Measurements from ENCODE around the gene FSTL4.

Gene FSTL4

GRCh38 chr5:133314086-133314485 lies 298.3 kb downstream of the FSTL4 start:
- DNase-seq: no peak

- DNase-seq: no peak
These were observed 301.2 kb downstream of the FSTL4 start for GRCh38 chr5:133311176-133311575.

- no peak for DNase-seq
These were observed 302.2 kb downstream of the FSTL4 start for GRCh38 chr5:133309984-133310621.

GRCh38 chr5:133309166-133309795 lies 303.1 kb downstream of the FSTL4 start:
- DNase-seq: no peak

GRCh38 chr5:133307275-133307674 lies 305.1 kb downstream of the FSTL4 start:
- DNase-seq: no peak

- no peak for DNase-seq
These were observed 307.6 kb downstream of the FSTL4 start for GRCh38 chr5:133304707-133305216.

GRCh38 chr5:133304178-133304577 lies 308.2 kb downstream of the FSTL4 start:
- no peak for DNase-seq

- no peak for DNase-seq
These were observed 309.0 kb downstream of the FSTL4 start for GRCh38 chr5:133303298-133303697.

- DNase-seq: no peak
These were observed 312.6 kb downstream of the FSTL4 start for GRCh38 chr5:133299728-133300127.

GRCh38 chr5:133299021-133299420 lies 313.3 kb downstream of the FSTL4 start:
- DNase-seq: no peak

- no peak for DNase-seq
These were observed 313.9 kb downstream of the FSTL4 start for GRCh38 chr5:133298447-133298846.

GRCh38 chr5:133297293-133297692 lies 315.0 kb downstream of the FSTL4 start:
- DNase-seq: no peak

- DNase-seq: no peak
These were observed 315.7 kb downstream of the FSTL4 start for GRCh38 chr5:133296624-133297023.

GRCh38 chr5:133295520-133295919 lies 316.8 kb downstream of the FSTL4 start:
- no peak for DNase-seq

- DNase-seq: no peak
These were observed 318.0 kb downstream of the FSTL4 start for GRCh38 chr5:133294380-133294779.

- DNase-seq: no peak
These were observed 318.4 kb downstream of the FSTL4 start for GRCh38 chr5:133293960-133294359.

- DNase-seq: no peak
These were observed 320.0 kb downstream of the FSTL4 start for GRCh38 chr5:133292300-133292699.

GRCh38 chr5:133291524-133291923 lies 320.8 kb downstream of the FSTL4 start:
- no peak for DNase-seq

- no peak for DNase-seq
These were observed 321.6 kb downstream of the FSTL4 start for GRCh38 chr5:133290669-133291240.

GRCh38 chr5:133289686-133290367 lies 322.5 kb downstream of the FSTL4 start:
- no peak for DNase-seq

GRCh38 chr5:133287500-133287899 lies 324.8 kb downstream of the FSTL4 start:
- DNase-seq: no peak

- no peak for DNase-seq
These were observed 325.9 kb downstream of the FSTL4 start for GRCh38 chr5:133286483-133286882.

GRCh38 chr5:133285583-133286021 lies 326.7 kb downstream of the FSTL4 start:
- no peak for DNase-seq

- no peak for DNase-seq
These were observed 328.0 kb downstream of the FSTL4 start for GRCh38 chr5:133284306-133284705.

All from NCI-H510A (cell line).